Endothelial cell of umbilical vein (primary cell): ENCODE results near the gene PCBD1. TPM values are rescaled to one million over a fixed set of nuclear protein-coding genes. Genes with fewer than 3 reads are reported as not detected.

Experiments used
- BruUV-seq: library from RNA; stranded (reverse); fragments of 400-500 nt; replicated peaks from 2 replicates; lab custom pipeline; 2021; lab: Mats Ljungman, UMichigan
- CTCF ChIA-PET: fragments of 300-600, 350-600 bp; sonication (Branson Sonifier 250); formaldehyde crosslinking; loops from one replicate; lab custom pipeline; 2021; ENCODE audit warnings: antibody characterized with exemption, inconsistent platforms; lab: Charles Lee
- POLR2A ChIA-PET: fragments of 300-600, 350-600 bp; sonication (Branson Sonifier 250); formaldehyde crosslinking; loops from one replicate; lab custom pipeline; 2021; ENCODE audit warnings: antibody characterized with exemption, inconsistent platforms; lab: Charles Lee
- DNase-seq: peaks from one replicate; pipeline ENCODE4 v3.0.0-alpha.2; 2011; ENCODE audit warnings: low read depth, low spot score
- FAIRE-seq: peaks from 2 replicates; lab custom pipeline; 2011; peaks lifted over from hg19 to GRCh38; lab: Jason Lieb, UNC
- H2AFZ ChIP-seq: 2 replicates; pipeline ENCODE4 v1.6.0; 2012; ENCODE audit warnings: low read depth, low read length, control low read depth, inconsistent platforms
- H3K27ac ChIP-seq: 2 replicates; pipeline ENCODE4 v1.5.1; 2011; ENCODE audit warnings: low read depth, mild to moderate bottlenecking, control low read depth, low read length, moderate library complexity; ENCODE audit not compliant: insufficient read depth
- H3K27me3 ChIP-seq, 2 experiments: 2 replicates each; pipeline versions ENCODE4 v1.6.0 to v1.6.1; 2011; ENCODE audit warnings: low read length in 2 of 2, mixed read lengths in 1 of 2; ENCODE audit not compliant: control insufficient read depth in 2 of 2, insufficient read depth in 2 of 2
- H3K36me3 ChIP-seq, 2 experiments: 2 replicates in 1 of 2; 3 replicates in 1 of 2; pipeline ENCODE4 v1.5.1; 2011; ENCODE audit warnings: low read length in 2 of 2, mild to moderate bottlenecking in 1 of 2, moderate library complexity in 1 of 2; ENCODE audit not compliant: control insufficient read depth in 2 of 2, insufficient read depth in 2 of 2; ENCODE audit errors: extremely low read depth in 1 of 2
- H3K4me1 ChIP-seq: 3 replicates; pipeline ENCODE4 v1.5.1; 2011; ENCODE audit warnings: mild to moderate bottlenecking, low read length; ENCODE audit not compliant: control insufficient read depth, insufficient read depth; ENCODE audit errors: extremely low read depth
- H3K4me2 ChIP-seq: 2 replicates; pipeline ENCODE4 v1.6.1; 2011; ENCODE audit warnings: low read length, control low read depth, mixed read lengths; ENCODE audit not compliant: insufficient read depth
- H3K4me3 ChIP-seq, 3 experiments: fragments of 200-600 bp in 1 of 3; sonication (generic), shearing (Covaris generic) in 1 of 3; replicated peaks in 1 of 3; 2 replicates each; pipeline ENCODE4 v1.5.1; 2011 to 2016; ENCODE audit warnings: control low read depth in 3 of 3, low read length in 3 of 3, mild to moderate bottlenecking in 2 of 3, inconsistent platforms in 1 of 3, low read depth in 1 of 3, moderate library complexity in 1 of 3; ENCODE audit not compliant: insufficient read depth in 1 of 3
- H3K79me2 ChIP-seq: 2 replicates; pipeline ENCODE4 v1.6.0; 2012; ENCODE audit warnings: low read length, inconsistent platforms; ENCODE audit not compliant: control insufficient read depth, insufficient read depth
- H3K9ac ChIP-seq: replicated peaks from 2 replicates; pipeline ENCODE3; 2011; ENCODE audit warnings: low read length, control low read depth; ENCODE audit not compliant: insufficient read depth; ENCODE audit errors: extremely low read depth
- H3K9me1 ChIP-seq: replicated peaks from 3 replicates; pipeline ENCODE4 v1.6.0; 2011; ENCODE audit warnings: mild to moderate bottlenecking, low read length; ENCODE audit not compliant: control insufficient read depth, insufficient read depth; ENCODE audit errors: extremely low read depth
- H3K9me3 ChIP-seq: replicated peaks from 2 replicates; pipeline ENCODE4 v1.5.1; 2012; ENCODE audit warnings: low read length, inconsistent platforms; ENCODE audit not compliant: control insufficient read depth, insufficient read depth
- H4K20me1 ChIP-seq: replicated peaks from 2 replicates; pipeline ENCODE3; 2011; ENCODE audit warnings: mild to moderate bottlenecking, low read length; ENCODE audit not compliant: control insufficient read depth, insufficient read depth; ENCODE audit errors: extremely low read depth
- CTCF ChIP-seq, 2 donors: IDR thresholded peaks; 1 replicate in 1 of 2; 2 replicates in 1 of 2; pipeline ENCODE4 v1.5.1; 2011; ENCODE audit warnings: low read length in 2 of 2, mild to moderate bottlenecking in 2 of 2, moderate library complexity in 2 of 2, control low read depth in 1 of 2, inconsistent platforms in 1 of 2, low read depth in 1 of 2; ENCODE audit not compliant: insufficient read depth in 1 of 2; ENCODE audit errors: extremely low read depth in 1 of 2
- EZH2 ChIP-seq: IDR thresholded peaks from 2 replicates; pipeline ENCODE4 v1.6.1; 2012; ENCODE audit warnings: borderline replicate concordance, low read depth, mild to moderate bottlenecking, moderate library complexity, low read length, inconsistent platforms; ENCODE audit not compliant: severe bottlenecking
- FOS ChIP-seq: IDR thresholded peaks from 2 replicates; pipeline ENCODE4 v1.6.1; 2011; ENCODE audit warnings: mild to moderate bottlenecking, low read length, moderate library complexity, borderline replicate concordance; ENCODE audit not compliant: insufficient read depth
- GATA2 ChIP-seq: IDR thresholded peaks from 2 replicates; pipeline ENCODE4 v1.7.0; 2011; ENCODE audit warnings: low read depth, mild to moderate bottlenecking, moderate library complexity, mixed read lengths, low read length; ENCODE audit not compliant: insufficient read length, insufficient read depth
- JUN ChIP-seq: IDR thresholded peaks from 2 replicates; pipeline ENCODE4 v1.6.1; 2011; ENCODE audit warnings: borderline replicate concordance, low read depth; ENCODE audit not compliant: insufficient read length, insufficient read depth
- MAX ChIP-seq: IDR thresholded peaks from 2 replicates; pipeline ENCODE4 v1.6.1; 2011; ENCODE audit not compliant: insufficient read depth, insufficient read length
- MYC ChIP-seq: IDR thresholded peaks from one replicate; pipeline ENCODE4 v1.6.1; 2011; ENCODE audit warnings: mild to moderate bottlenecking, low read depth, low read length
- POLR2A ChIP-seq: IDR thresholded peaks from 2 replicates; pipeline ENCODE4 v1.6.1; 2012; ENCODE audit warnings: low read depth, mild to moderate bottlenecking, control low read depth, low read length
- POLR2AphosphoS5 ChIP-seq: IDR thresholded peaks from 2 replicates; pipeline ENCODE4 v1.6.1; 2012; ENCODE audit warnings: low read depth, mild to moderate bottlenecking, control low read depth, low read length, moderate library complexity; ENCODE audit not compliant: insufficient read depth
- dilution Hi-C: fragments of 300-500 bp; cut with MboI; formaldehyde crosslinking; loops from one replicate; pipeline ENCODE4 v1.15.0; 2019; ENCODE audit warnings: low sequenced_read_pairs; ENCODE audit not compliant: extremely low pct_ligation_motif_present
- intact Hi-C: fragments of 100-400 bp; cut with micrococcal nuclease; formaldehyde crosslinking; loops from one replicate; pipeline ENCODE4 v1.10.0; 2022
- polyA plus RNA-seq, 4 experiments: library from polyadenylated mRNA; depleted of rRNA in 3 of 4; stranded (reverse) in 3 of 4; unstranded in 1 of 4; fragments of >200 nt; gene quantifications; 2 replicates each; pipeline versions ENCODE4 v1.2.1 to v1.2.3, GENCODE V29; 2011 to 2012; ENCODE audit warnings: missing spikeins in 1 of 4
- total RNA-seq: library from RNA; stranded (reverse); gene quantifications from 2 replicates; pipeline ENCODE4 v1.2.3, GENCODE V29; 2021

The PCBD1 gene
- total and polyA plus RNA-seq, 2 donors (not counting 3 experiments of a cell fraction or from before 2014, with no cell fraction given) = 95.7 to 113 TPM

GRCh38 chr10:70843776-70844489, 44.4 kb downstream of the PCBD1 start:
- no peaks in the 10 kb centered on the region for H3K9me3 ChIP-seq
- H3K36me3 ChIP-seq = peaks cover 2 to 6% of the 10 kb centered on the region in 2 experiments
- H4K20me1 ChIP-seq = no peaks in the 10 kb centered on the region
- no peaks in the 10 kb centered on the region for H3K27me3 ChIP-seq
- no TSS peak for BruUV-seq
- DNase-seq (no peak), FAIRE-seq (no peak)
- H3K79me2 ChIP-seq = peaks cover 7% of the 10 kb centered on the region
- POLR2A ChIA-PET = no interaction called here
- H3K9ac ChIP-seq = no peak overlapping the region
- H3K4me2 ChIP-seq = no peak overlapping the region
- no peaks in the 10 kb centered on the region for H3K4me1 ChIP-seq
- no peaks in the 10 kb centered on the region for H3K9me1 ChIP-seq
- intact Hi-C loops (no loop called here), dilution Hi-C loops (no loop called here)
- no peak for TF ChIP-seq GATA2
- TF ChIP-seq FOS = no peak
- no peak for TF ChIP-seq JUN
- no peak for TF ChIP-seq POLR2AphosphoS5
- TF ChIP-seq MYC = no peak
- TF ChIP-seq POLR2A = no peak
- TF ChIP-seq CTCF (IDR thresholded peaks at IDR 0.05; ENCODE audit: extremely low read depth in 1 of 2, insufficient read depth in 1 of 2, low read depth in 1 of 2, low read length in 2 of 2) = no peak
- no peak for TF ChIP-seq EZH2
- no peak for TF ChIP-seq MAX
- H3K4me3 ChIP-seq = no peak overlapping the region
- H3K27ac ChIP-seq = no peak overlapping the region
- H2AFZ ChIP-seq = no peak overlapping the region
- CTCF ChIA-PET = interaction anchor here (0.8 to 1.6 kb wide), 2 partner anchors 11 to 212 kb away, joined by 4 read pairs; no protein-coding TSS in a partner anchor
